ENCODE data around the gene C14orf132.

C14orf132 gene

DNA sequence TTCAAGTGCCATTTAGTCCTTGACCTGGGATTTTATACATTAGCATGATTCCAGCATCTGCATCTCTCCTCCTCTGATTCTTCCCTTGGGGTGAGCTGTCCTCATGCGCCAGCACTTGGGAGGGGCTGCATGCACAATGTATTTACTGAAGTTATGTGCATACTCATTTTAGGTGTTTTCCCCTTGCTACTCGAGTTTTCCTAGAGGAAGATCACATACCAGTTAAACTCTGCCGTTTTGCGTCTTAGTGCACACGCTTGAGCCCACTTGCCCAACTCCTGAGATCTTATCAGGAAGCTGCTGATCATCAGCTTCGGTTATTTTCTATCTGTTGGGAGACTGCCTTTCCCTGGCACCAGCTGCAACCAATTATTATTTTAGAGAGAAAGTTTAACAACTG lies 78.8 kb downstream of the C14orf132 start:
- Histone ChIP-seq H3K4me1 (ENCODE audit: control insufficient read depth, insufficient read depth, low read length, poor library complexity, severe bottlenecking) (no peaks in the 10 kb centered on the region), H3K27ac (ENCODE audit: insufficient read depth, low read length, poor library complexity, severe bottlenecking) (no peak overlapping the region), H3K27me3 (replicated peaks; ENCODE audit: control insufficient read depth, insufficient read depth, low read length, poor library complexity, severe bottlenecking) (no peaks in the 10 kb centered on the region), H3K9me3 (ENCODE audit: control insufficient read depth, low read length) (no peaks in the 10 kb centered on the region), H3K36me3 (ENCODE audit: control insufficient read depth, insufficient read depth, low read length) (no peaks in the 10 kb centered on the region), H3K4me3 (ENCODE audit: insufficient read depth, low read depth, low read length, poor library complexity, severe bottlenecking) (no peak overlapping the region)
- DNase-seq = no peak

DNA sequence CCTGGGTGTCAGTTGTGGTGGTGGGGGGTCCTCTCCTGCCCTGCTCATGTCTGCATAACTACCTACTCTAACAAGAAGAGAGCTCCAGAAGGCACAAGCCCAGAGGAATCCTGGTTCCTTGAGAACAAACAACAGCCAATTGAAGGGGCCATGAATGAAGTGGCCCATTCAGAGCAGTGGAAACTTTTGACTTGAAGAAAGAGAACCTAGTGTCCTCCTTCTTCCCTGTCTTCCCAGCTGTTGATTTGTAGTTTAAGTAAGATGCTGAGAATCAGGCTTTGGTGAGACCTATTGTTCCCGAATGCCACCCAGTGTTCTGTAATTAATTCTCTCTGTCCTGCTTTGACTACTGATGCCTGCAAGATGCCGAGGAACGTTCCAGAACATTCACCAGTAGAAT lies 79.2 kb downstream of the C14orf132 start:
- Histone ChIP-seq H3K9me3 (ENCODE audit: control insufficient read depth, low read length) (no peaks in the 10 kb centered on the region), H3K36me3 (ENCODE audit: control insufficient read depth, insufficient read depth, low read length) (no peaks in the 10 kb centered on the region), H3K27ac (ENCODE audit: insufficient read depth, low read length, poor library complexity, severe bottlenecking) (no peak overlapping the region), H3K27me3 (replicated peaks; ENCODE audit: control insufficient read depth, insufficient read depth, low read length, poor library complexity, severe bottlenecking) (no peaks in the 10 kb centered on the region), H3K4me1 (ENCODE audit: control insufficient read depth, insufficient read depth, low read length, poor library complexity, severe bottlenecking) (no peaks in the 10 kb centered on the region), H3K4me3 (ENCODE audit: insufficient read depth, low read depth, low read length, poor library complexity, severe bottlenecking) (no peak overlapping the region)
- DNase-seq = no peak

DNA sequence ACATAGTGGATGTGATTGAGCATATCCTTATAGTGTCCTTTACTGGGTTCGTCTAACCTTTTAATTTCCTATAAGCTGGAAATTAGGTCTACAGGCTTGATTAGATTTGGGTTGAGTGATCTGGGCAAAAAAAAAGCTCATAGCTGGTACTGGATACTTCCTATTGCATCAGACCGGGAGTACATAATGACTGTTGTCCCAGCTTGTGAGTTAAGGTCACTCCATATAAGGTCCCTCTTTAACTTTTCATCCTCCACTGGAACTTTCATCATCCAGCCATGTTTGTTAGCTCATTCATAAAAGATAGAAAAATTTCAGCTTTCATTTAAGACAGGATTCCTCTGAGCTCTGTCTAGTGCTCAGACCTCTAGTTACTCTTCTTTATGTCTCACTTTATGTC lies 80.8 kb downstream of the C14orf132 start:
- no peaks in the 10 kb centered on the region for H3K27me3 ChIP-seq (replicated peaks; ENCODE audit: control insufficient read depth, insufficient read depth, low read length, poor library complexity, severe bottlenecking)
- no peaks in the 10 kb centered on the region for H3K9me3 ChIP-seq (ENCODE audit: control insufficient read depth, low read length)
- no peaks in the 10 kb centered on the region for H3K4me1 ChIP-seq (ENCODE audit: control insufficient read depth, insufficient read depth, low read length, poor library complexity, severe bottlenecking)
- no peak overlapping the region for H3K27ac ChIP-seq (ENCODE audit: insufficient read depth, low read length, poor library complexity, severe bottlenecking)
- H3K36me3 ChIP-seq (ENCODE audit: control insufficient read depth, insufficient read depth, low read length) = no peaks in the 10 kb centered on the region
- no peak overlapping the region for H3K4me3 ChIP-seq (ENCODE audit: insufficient read depth, low read depth, low read length, poor library complexity, severe bottlenecking)
- no peak for DNase-seq

DNA sequence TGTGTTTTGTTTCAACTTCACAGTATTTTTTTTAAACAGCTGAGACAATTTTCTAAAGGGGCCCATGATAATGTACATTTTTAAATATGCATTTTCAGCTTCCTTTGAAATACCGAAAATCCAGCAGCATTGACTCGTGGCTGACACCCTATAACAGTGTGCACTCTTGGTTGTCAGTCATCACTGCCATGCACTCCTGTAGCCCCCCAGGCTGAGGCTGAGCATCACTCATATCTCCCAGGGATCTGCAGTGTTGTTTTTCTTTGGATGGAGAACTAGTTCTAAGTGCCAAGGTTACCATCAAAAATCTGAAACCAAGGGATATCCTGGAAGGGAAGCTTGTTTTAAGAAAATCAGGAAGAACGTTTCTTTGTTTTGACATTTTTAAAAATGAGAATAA lies 81.2 kb downstream of the C14orf132 start:
- H3K27ac ChIP-seq (ENCODE audit: insufficient read depth, low read length, poor library complexity, severe bottlenecking) = no peak overlapping the region
- no peaks in the 10 kb centered on the region for H3K36me3 ChIP-seq (ENCODE audit: control insufficient read depth, insufficient read depth, low read length)
- H3K9me3 ChIP-seq (ENCODE audit: control insufficient read depth, low read length) = no peaks in the 10 kb centered on the region
- H3K4me1 ChIP-seq (ENCODE audit: control insufficient read depth, insufficient read depth, low read length, poor library complexity, severe bottlenecking) = no peaks in the 10 kb centered on the region
- H3K27me3 ChIP-seq (replicated peaks; ENCODE audit: control insufficient read depth, insufficient read depth, low read length, poor library complexity, severe bottlenecking) = no peaks in the 10 kb centered on the region
- no peak for DNase-seq
- no peak overlapping the region for H3K4me3 ChIP-seq (ENCODE audit: insufficient read depth, low read depth, low read length, poor library complexity, severe bottlenecking)

DNA sequence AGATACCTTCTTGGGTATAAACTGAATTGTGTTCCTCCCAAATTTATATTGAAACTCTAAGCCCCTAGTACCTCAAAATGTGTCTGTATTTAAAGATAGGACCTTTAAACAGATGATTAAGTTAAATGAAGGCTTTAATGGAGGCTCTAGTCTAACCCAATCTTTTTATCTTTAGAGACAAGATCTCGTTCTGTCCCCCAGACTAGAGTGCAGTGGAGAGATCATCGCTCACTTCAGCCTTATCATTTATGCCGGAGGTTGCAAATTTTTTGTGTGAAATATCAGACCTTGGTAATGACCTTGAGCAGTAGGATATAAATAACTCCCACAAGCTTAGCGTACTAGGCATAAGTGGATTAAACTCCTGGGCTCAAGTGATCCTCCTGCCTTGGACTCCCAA lies 81.8 kb downstream of the C14orf132 start:
- Histone ChIP-seq H3K4me3 (ENCODE audit: insufficient read depth, low read depth, low read length, poor library complexity, severe bottlenecking) (no peak overlapping the region), H3K27ac (ENCODE audit: insufficient read depth, low read length, poor library complexity, severe bottlenecking) (no peak overlapping the region), H3K27me3 (replicated peaks; ENCODE audit: control insufficient read depth, insufficient read depth, low read length, poor library complexity, severe bottlenecking) (no peaks in the 10 kb centered on the region), H3K36me3 (ENCODE audit: control insufficient read depth, insufficient read depth, low read length) (no peaks in the 10 kb centered on the region), H3K9me3 (ENCODE audit: control insufficient read depth, low read length) (no peaks in the 10 kb centered on the region), H3K4me1 (ENCODE audit: control insufficient read depth, insufficient read depth, low read length, poor library complexity, severe bottlenecking) (no peaks in the 10 kb centered on the region)
- no peak for DNase-seq

DNA sequence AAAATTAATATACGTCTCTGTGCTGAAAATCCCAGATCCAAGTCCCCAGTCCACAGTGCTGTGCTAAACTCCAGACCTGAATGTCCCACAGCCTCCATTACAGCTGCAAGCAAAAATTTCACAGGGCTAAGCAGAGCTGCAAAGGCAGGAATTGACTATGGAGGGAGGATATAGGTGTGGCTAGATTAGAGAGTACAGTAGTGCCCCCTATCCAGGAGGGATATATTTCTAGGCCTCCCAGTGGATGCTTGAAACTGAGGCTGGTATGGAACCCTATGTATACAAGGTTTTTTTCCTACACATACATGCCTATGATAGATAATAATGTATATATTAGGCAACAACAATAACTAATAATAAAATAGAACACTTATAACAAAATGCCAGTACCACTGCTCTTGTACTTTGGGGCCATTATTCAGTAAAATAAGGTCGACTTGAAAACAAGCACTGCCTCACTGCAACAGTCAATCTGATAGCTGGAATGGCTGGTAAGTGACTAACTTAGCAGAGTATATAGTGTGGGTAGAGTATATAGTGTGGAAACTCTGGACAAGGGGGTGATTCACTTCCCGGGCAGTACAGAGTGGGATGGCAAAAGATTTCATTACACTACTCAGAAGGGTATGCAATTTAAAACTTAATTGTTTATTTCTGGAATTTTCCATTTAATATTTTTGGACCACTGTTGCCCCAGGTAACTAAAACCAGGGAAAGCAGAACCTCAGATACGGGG lies 82.7 kb downstream of the C14orf132 start:
- H3K4me3 ChIP-seq (ENCODE audit: insufficient read depth, low read depth, low read length, poor library complexity, severe bottlenecking) = no peak overlapping the region
- no peaks in the 10 kb centered on the region for H3K27me3 ChIP-seq (replicated peaks; ENCODE audit: control insufficient read depth, insufficient read depth, low read length, poor library complexity, severe bottlenecking)
- no peak overlapping the region for H3K27ac ChIP-seq (ENCODE audit: insufficient read depth, low read length, poor library complexity, severe bottlenecking)
- no peaks in the 10 kb centered on the region for H3K36me3 ChIP-seq (ENCODE audit: control insufficient read depth, insufficient read depth, low read length)
- no peaks in the 10 kb centered on the region for H3K9me3 ChIP-seq (ENCODE audit: control insufficient read depth, low read length)
- DNase-seq = no peak
- peaks cover 3% of the 10 kb centered on the region for H3K4me1 ChIP-seq (ENCODE audit: control insufficient read depth, insufficient read depth, low read length, poor library complexity, severe bottlenecking)

DNA sequence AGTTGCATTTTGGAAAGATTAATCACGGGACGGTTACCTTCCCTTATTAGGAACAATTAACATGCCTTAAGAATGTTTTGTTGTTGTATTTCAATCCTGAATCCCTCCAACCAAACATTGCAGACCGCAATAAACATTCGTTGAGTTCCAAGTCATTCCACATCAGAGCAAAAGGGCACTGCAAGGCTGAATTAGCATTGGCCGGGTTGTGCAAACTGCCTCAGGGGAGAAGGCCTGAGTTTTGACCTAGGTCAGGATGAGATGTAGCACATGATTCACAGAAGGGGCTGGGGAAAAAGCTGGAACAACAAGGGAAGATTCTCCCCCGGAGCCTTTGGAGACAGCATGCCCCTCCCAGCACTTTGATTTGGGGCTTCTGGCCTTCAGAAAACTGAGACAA lies 83.3 kb downstream of the C14orf132 start:
- Histone ChIP-seq H3K4me3 (ENCODE audit: insufficient read depth, low read depth, low read length, poor library complexity, severe bottlenecking) (no peak overlapping the region), H3K27ac (ENCODE audit: insufficient read depth, low read length, poor library complexity, severe bottlenecking) (no peak overlapping the region), H3K36me3 (ENCODE audit: control insufficient read depth, insufficient read depth, low read length) (no peaks in the 10 kb centered on the region), H3K9me3 (ENCODE audit: control insufficient read depth, low read length) (no peaks in the 10 kb centered on the region), H3K4me1 (ENCODE audit: control insufficient read depth, insufficient read depth, low read length, poor library complexity, severe bottlenecking) (peaks cover 9% of the 10 kb centered on the region), H3K27me3 (replicated peaks; ENCODE audit: control insufficient read depth, insufficient read depth, low read length, poor library complexity, severe bottlenecking) (no peaks in the 10 kb centered on the region)
- no peak for DNase-seq

DNA sequence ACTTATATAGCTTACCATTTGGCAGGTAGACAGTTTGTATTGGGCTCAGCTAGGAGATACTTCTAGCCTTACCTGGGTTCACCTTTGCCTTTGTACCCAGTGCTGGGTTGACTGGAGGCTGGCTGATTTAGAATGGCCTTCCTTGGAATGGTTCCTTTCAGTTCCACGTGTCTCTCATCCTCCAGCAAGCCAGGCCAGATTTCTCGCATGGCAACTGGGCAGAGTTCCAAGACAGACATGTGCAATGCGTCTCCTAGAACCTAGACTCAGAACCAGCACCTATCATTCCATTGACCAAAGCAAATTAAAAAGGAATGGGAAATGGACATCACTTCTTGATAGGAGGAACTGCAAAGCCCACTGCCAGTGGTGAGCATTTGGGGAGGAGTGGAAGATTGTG lies 86.4 kb downstream of the C14orf132 start:
- Histone ChIP-seq H3K27ac (ENCODE audit: insufficient read depth, low read length, poor library complexity, severe bottlenecking) (peak overlapping the region; percentile 68), H3K4me1 (ENCODE audit: control insufficient read depth, insufficient read depth, low read length, poor library complexity, severe bottlenecking) (peaks cover 9% of the 10 kb centered on the region), H3K36me3 (ENCODE audit: control insufficient read depth, insufficient read depth, low read length) (no peaks in the 10 kb centered on the region), H3K27me3 (replicated peaks; ENCODE audit: control insufficient read depth, insufficient read depth, low read length, poor library complexity, severe bottlenecking) (no peaks in the 10 kb centered on the region), H3K4me3 (ENCODE audit: insufficient read depth, low read depth, low read length, poor library complexity, severe bottlenecking) (no peak overlapping the region), H3K9me3 (ENCODE audit: control insufficient read depth, low read length) (no peaks in the 10 kb centered on the region)
- no peak for DNase-seq

DNA sequence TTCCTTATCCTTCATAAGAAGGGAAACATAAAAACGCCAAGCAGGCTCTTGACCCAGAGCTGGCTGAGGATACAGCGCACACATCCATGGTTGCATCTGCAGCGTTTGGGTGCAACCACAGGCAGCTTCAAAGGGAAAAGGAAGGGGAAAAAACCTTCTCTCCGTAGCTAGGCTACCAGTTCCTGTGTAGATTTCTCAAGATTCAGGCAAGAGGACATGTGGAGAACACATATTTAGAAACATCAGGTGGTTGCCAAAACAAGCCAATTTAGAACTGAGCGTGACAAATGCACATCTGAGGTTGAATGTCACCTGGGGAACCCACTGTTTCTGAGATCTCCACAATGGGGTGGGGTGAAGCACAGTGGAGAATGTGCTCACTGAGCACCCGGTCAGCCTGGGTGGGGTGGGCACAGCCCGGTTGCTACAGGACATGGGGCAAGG lies 87.2 kb downstream of the C14orf132 start:
- H3K9me3 ChIP-seq (ENCODE audit: control insufficient read depth, low read length) = no peaks in the 10 kb centered on the region
- DNase-seq = peak in 2 of 3 donors; percentile 11 to 22
- H3K36me3 ChIP-seq (ENCODE audit: control insufficient read depth, insufficient read depth, low read length) = no peaks in the 10 kb centered on the region
- H3K4me3 ChIP-seq (ENCODE audit: insufficient read depth, low read depth, low read length, poor library complexity, severe bottlenecking) = peak overlapping the region; percentile 30
- peak overlapping the region; percentile 68 for H3K27ac ChIP-seq (ENCODE audit: insufficient read depth, low read length, poor library complexity, severe bottlenecking)
- peaks cover 9% of the 10 kb centered on the region for H3K4me1 ChIP-seq (ENCODE audit: control insufficient read depth, insufficient read depth, low read length, poor library complexity, severe bottlenecking)
- H3K27me3 ChIP-seq (replicated peaks; ENCODE audit: control insufficient read depth, insufficient read depth, low read length, poor library complexity, severe bottlenecking) = no peaks in the 10 kb centered on the region

DNA sequence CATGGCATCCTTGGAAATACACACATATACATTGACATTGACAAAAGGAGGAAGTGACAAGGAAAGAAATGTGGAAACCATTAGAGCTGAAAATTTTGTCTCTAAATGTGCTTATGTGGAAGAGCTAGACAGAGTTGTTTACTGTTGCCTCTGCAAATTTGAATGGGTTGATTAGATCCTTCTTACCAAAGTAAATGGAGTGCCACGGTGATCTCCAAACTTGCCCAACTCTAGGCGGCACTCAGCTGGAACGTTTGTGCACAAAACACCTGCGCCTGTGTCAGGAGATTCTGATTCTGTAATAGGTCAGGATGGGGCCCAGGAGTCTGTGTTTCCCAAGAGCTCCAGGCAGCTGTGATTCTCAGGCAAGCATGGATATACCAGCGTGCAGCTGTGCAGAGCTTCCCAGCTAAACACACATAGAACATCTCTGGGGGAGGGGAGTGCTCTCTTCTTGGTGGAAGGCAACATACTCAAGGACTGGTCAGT lies 87.7 kb downstream of the C14orf132 start:
- Histone ChIP-seq H3K36me3 (ENCODE audit: control insufficient read depth, insufficient read depth, low read length) (no peaks in the 10 kb centered on the region), H3K4me1 (ENCODE audit: control insufficient read depth, insufficient read depth, low read length, poor library complexity, severe bottlenecking) (peaks cover 9% of the 10 kb centered on the region), H3K4me3 (ENCODE audit: insufficient read depth, low read depth, low read length, poor library complexity, severe bottlenecking) (peak overlapping the region; percentile 30), H3K9me3 (ENCODE audit: control insufficient read depth, low read length) (no peaks in the 10 kb centered on the region), H3K27ac (ENCODE audit: insufficient read depth, low read length, poor library complexity, severe bottlenecking) (peak overlapping the region; percentile 68), H3K27me3 (replicated peaks; ENCODE audit: control insufficient read depth, insufficient read depth, low read length, poor library complexity, severe bottlenecking) (no peaks in the 10 kb centered on the region)
- no peak for DNase-seq
